ENCODE data around the gene SRGN. TPM values are rescaled to one million over a fixed set of nuclear protein-coding genes. Genes with fewer than 3 reads are reported as not detected.

SRGN gene
- total RNA-seq, 4 donors from 2014 or later = 90.0 to 313 (median 105) TPM

DNA sequence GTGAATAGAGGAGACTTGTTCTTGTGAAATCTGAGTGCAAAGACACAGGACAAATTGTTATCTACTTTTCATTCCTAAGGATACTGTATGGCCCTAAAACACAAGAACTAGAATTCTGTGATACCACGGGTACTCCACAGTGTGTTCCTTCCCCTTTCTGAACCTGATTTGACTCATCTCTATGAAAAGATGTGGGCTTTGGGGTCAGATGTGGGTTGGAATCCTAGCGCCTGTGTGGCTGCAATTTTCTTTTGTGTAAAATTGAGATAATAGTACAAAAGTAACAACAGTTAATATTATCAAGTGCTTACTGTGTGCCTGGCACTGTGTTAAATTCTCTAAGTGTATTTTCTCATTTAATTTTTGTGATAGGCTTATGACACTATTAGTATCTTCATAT is 8.1 kb downstream of the SRGN start:
- Histone ChIP-seq H3K36me3 (peaks cover 0 to 6% (median 0%) of the 10 kb centered on the region in 3 donors), H3K27me3 (no peaks in the 10 kb centered on the region), H3K27ac (no peak overlapping the region), H3K9me3 (no peaks in the 10 kb centered on the region), H3K4me1 (peaks cover 0 to 5% (median 3%) of the 10 kb centered on the region in 4 donors), H3K4me3 (no peak overlapping the region)
- no peak for DNase-seq (ENCODE audit: low spot score in 2 of 2)
- 41 to 47% methylated on average over 2 of the region's 2 CpGs for WGBS, 2 donors
- TF ChIP-seq POLR2A (IDR thresholded peaks at IDR 0.05) = no peak
- TF ChIP-seq EP300 (IDR thresholded peaks at IDR 0.05) = no peak
- TF ChIP-seq, protein P1, sequence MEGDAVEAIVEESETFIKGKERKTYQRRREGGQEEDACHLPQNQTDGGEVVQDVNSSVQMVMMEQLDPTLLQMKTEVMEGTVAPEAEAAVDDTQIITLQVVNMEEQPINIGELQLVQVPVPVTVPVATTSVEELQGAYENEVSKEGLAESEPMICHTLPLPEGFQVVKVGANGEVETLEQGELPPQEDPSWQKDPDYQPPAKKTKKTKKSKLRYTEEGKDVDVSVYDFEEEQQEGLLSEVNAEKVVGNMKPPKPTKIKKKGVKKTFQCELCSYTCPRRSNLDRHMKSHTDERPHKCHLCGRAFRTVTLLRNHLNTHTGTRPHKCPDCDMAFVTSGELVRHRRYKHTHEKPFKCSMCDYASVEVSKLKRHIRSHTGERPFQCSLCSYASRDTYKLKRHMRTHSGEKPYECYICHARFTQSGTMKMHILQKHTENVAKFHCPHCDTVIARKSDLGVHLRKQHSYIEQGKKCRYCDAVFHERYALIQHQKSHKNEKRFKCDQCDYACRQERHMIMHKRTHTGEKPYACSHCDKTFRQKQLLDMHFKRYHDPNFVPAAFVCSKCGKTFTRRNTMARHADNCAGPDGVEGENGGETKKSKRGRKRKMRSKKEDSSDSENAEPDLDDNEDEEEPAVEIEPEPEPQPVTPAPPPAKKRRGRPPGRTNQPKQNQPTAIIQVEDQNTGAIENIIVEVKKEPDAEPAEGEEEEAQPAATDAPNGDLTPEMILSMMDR (IDR thresholded peaks at IDR 0.05) = no peak

DNA sequence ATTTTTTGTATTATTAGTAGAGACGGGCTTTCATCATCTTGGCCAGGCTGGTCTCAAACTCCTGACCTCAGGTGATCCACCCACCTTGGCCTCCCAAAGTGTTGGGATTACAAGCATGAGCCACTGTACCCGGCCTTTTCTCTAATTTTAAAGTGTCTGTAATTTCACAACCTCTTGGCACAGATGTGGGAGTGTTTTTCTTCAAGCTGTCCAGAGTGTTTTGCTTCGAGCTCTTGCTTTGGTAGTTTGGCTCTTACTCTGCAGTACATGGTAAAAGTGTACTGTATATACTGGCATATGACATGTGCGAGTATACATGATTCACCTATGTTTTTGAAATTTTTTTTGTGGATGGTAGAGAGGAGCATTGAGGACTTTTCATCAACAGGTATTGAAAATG is 9.8 kb downstream of the SRGN start:
- no peak overlapping the region for H3K27ac ChIP-seq
- H3K9me3 ChIP-seq = no peaks in the 10 kb centered on the region
- no peaks in the 10 kb centered on the region for H3K27me3 ChIP-seq
- DNase-seq (ENCODE audit: low spot score in 2 of 2) = no peak
- no peak overlapping the region for H3K4me3 ChIP-seq
- peaks cover 0 to 5% (median 3%) of the 10 kb centered on the region in 4 donors for H3K4me1 ChIP-seq
- 80 to 85% methylated on average over 4 of the region's 4 CpGs for WGBS, 2 donors
- TF ChIP-seq POLR2A (IDR thresholded peaks at IDR 0.05) (no peak), EP300 (IDR thresholded peaks at IDR 0.05) (peak in 1 of 2 donors; percentile 40)
- H3K36me3 ChIP-seq = peaks cover 0 to 6% (median 0%) of the 10 kb centered on the region in 3 donors

DNA sequence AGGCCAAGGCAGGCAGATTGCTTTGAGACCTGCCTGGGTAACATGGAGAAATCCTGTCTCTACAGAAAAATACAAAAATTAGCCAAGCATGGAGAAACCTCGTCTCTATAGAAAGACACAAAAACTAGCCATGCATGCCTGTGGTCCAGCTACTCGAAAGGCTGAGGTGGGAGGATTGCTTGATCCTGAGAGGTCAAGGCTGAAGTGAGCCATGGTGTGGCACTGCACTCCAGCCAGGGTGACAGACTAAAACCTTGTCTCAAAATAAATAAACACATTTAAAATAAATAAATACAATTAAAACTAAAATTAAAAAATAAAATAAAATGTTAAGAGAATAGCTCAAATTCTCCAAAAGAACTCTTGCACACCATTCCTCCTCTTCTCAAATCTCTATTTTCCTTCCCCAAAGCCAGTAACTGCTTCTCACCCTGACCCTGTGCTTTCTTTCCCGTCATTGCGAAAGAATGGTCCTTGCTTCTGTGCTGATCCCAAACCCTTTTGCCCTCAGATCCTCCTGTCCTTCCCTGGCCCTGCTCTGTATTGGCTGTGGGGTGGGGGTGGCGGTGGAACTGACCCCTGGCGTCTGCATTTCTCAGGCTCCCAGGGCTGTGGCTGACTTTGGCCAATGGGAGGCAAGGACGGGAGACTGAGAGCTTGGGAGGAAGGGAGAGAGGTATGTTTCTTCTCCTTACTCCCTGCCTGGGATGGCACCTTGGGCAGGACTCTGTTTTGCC is 12.4 kb downstream of the SRGN start:
- Histone ChIP-seq H3K27me3 (no peaks in the 10 kb centered on the region), H3K36me3 (peaks cover 0 to 20% (median 0%) of the 10 kb centered on the region in 3 donors), H3K9me3 (no peaks in the 10 kb centered on the region), H3K27ac (no peak overlapping the region), H3K4me1 (no peaks in the 10 kb centered on the region), H3K4me3 (no peak overlapping the region)
- WGBS, 2 donors = 40 to 44% methylated on average over 7 of the region's 7 CpGs
- no peak for DNase-seq (ENCODE audit: low spot score in 2 of 2)
- no peak for TF ChIP-seq POLR2A (IDR thresholded peaks at IDR 0.05)
- peak in 1 of 2 donors; percentile 31 for TF ChIP-seq EP300 (IDR thresholded peaks at IDR 0.05)

DNA sequence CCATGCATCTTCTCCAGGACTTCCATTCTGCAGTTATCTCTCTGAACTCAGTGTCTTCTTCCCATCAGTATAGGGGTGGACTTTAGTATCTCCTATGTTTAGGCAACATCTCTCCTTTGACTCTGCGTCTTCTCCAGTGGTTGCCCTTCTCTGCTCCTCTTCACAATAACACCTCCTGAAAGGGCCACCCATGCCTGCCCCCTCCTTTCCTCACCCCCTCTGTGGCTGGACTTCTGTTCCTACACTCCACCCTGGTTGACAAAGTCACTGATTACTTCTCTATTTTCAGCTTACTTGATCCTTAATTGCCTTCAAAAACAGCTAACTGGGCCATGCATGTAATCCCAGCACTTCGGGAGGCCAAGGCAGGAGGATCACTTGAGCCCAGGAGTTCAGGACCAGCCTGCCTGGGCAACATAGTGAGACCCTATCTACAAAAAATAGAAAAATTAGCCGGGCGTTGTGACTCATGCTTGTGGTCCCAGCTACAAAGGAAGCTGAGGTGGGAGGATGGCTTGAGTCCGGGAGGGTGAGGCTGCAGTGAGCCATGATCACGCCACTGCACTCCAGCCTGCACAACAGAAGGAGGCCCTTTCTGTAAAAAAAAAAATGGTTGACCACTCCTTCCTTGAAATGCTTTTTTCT is 13.7 kb downstream of the SRGN start:
- Histone ChIP-seq H3K9me3 (no peaks in the 10 kb centered on the region), H3K27me3 (no peaks in the 10 kb centered on the region), H3K27ac (no peak overlapping the region), H3K4me3 (no peak overlapping the region), H3K36me3 (peaks cover 0 to 20% (median 0%) of the 10 kb centered on the region in 3 donors), H3K4me1 (no peaks in the 10 kb centered on the region)
- DNase-seq (ENCODE audit: low spot score in 2 of 2) = no peak
- WGBS, 2 donors = 75 to 77% methylated on average over 6 of the region's 6 CpGs
- TF ChIP-seq POLR2A (IDR thresholded peaks at IDR 0.05) = no peak
- TF ChIP-seq EP300 (IDR thresholded peaks at IDR 0.05) = no peak
- TF ChIP-seq, protein P1 (IDR thresholded peaks at IDR 0.05) = no peak

DNA sequence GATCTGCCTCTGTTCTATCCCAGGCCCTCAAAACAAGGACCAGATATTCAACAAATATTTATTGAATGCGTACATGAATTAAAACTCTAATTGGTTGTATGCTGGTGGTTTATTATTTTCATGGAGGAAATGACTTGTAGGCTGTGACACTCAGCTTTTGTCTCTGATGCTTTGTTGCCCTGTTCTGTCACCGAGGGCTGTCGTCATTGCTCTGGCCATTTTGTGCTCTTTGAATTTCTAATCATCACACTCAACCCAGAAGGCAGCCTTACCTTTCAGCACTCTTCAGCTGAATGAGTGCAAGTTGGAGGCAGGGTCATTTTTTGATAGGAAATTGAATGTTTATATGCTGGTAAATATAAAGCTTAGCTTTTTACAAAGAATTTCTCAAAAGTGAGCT is 14.5 kb downstream of the SRGN start:
- Histone ChIP-seq H3K9me3 (no peaks in the 10 kb centered on the region), H3K36me3 (peaks cover 0 to 20% (median 0%) of the 10 kb centered on the region in 3 donors), H3K4me1 (no peaks in the 10 kb centered on the region), H3K27me3 (no peaks in the 10 kb centered on the region), H3K27ac (no peak overlapping the region), H3K4me3 (no peak overlapping the region)
- WGBS, 2 donors = 63 to 72% methylated on average over 3 of the region's 3 CpGs
- no peak for DNase-seq (ENCODE audit: low spot score in 2 of 2)
- TF ChIP-seq, protein P1 (IDR thresholded peaks at IDR 0.05) = no peak
- no peak for TF ChIP-seq EP300 (IDR thresholded peaks at IDR 0.05)
- no peak for TF ChIP-seq POLR2A (IDR thresholded peaks at IDR 0.05)

DNA sequence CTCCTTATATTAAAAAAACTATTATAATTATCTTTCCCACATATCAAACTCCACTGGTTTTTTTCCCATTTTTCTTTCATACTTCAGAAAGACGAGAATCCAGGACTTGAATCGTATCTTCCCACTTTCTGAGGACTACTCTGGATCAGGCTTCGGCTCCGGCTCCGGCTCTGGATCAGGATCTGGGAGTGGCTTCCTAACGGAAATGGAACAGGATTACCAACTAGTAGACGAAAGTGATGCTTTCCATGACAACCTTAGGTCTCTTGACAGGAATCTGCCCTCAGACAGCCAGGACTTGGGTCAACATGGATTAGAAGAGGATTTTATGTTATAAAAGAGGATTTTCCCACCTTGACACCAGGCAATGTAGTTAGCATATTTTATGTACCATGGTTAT is 15.9 kb downstream of the SRGN start:
- Histone ChIP-seq H3K27me3 (no peaks in the 10 kb centered on the region), H3K36me3 (peaks cover 0 to 20% (median 0%) of the 10 kb centered on the region in 3 donors), H3K4me3 (no peak overlapping the region), H3K4me1 (no peaks in the 10 kb centered on the region), H3K9me3 (no peaks in the 10 kb centered on the region), H3K27ac (no peak overlapping the region)
- TF ChIP-seq, protein P1 (IDR thresholded peaks at IDR 0.05) = no peak
- TF ChIP-seq EP300 (IDR thresholded peaks at IDR 0.05) = no peak
- TF ChIP-seq POLR2A (IDR thresholded peaks at IDR 0.05) = no peak
- DNase-seq (ENCODE audit: low spot score in 2 of 2) = no peak
- WGBS, 2 donors = 72 to 83% methylated on average over 7 of the region's 7 CpGs

Measured in tibial nerve (tissue), 4 donors.